ENCODE data around the gene ZNF883. TPM values are rescaled to one million over a fixed set of nuclear protein-coding genes. Genes with fewer than 3 reads are reported as not detected.

Gene ZNF883
- total RNA-seq, 2 experiments from 2014 or later: 0.30 to 0.31 TPM

DNA sequence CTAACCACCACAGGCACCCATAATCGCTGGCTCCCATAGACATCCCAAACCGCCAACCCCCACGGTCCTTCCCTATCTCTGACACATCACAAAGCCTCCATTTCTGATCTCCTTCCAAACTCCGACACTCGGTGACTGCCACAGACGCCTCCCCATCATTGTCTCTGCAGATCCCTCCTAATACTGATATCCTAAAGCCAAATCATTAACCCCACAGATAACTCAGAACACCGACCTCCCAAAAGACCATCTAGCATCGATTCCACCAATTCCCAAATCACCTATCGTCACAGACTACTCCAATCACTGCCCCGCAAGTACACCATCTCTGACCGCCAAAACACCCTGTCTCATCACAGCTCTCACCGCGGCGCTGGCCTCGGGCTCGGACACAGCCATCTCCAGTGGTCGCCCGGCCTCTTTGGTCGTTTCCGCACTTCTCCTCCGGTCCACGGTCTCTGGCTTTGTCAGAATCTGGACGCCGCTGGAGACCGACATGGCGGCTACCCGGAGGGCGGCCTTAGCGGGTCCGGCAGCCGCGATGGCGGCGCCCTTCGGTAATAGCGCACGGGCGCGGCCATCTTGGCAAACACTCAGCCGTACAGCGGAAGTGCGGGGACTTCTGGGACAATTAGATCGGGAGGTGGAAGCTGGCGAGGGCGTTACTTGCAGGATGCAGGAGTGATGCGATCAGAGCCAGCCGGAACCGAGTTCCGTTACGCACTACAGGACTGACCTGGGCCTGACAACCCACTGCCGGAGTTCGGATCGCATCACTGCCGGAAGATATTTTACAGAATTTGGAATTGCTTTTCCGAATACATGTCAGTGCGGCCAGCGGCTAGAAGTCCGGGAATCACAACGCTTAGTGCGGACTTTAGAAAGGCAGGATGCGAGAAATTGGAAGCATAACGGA lies 44.5 kb upstream of the ZNF883 start, which contains the start of gene ZFP37:
ZFP37 (minus strand) TSS at position 534 of the 916 bp plus-strand sequence; CDS start at position 498, 36 bp downstream.
- Mint-ChIP-seq H3K4me1 (ENCODE audit: low read depth) (no peaks in the 10 kb centered on the region), H3K4me3 (no peak within 1 kb of the TSS), H3K9me3 (peaks cover 3% of the 10 kb centered on the region), H3K36me3 (ENCODE audit: low read depth) (peaks cover 11% of the 10 kb centered on the region), H3K27me3 (peaks cover 18% of the 10 kb centered on the region), H3K27ac (no peak within 1 kb of the TSS)
- ChIA-PET POLR2A (no interaction called here), CTCF (no interaction called here)
- TF ChIP-seq, protein P1, sequence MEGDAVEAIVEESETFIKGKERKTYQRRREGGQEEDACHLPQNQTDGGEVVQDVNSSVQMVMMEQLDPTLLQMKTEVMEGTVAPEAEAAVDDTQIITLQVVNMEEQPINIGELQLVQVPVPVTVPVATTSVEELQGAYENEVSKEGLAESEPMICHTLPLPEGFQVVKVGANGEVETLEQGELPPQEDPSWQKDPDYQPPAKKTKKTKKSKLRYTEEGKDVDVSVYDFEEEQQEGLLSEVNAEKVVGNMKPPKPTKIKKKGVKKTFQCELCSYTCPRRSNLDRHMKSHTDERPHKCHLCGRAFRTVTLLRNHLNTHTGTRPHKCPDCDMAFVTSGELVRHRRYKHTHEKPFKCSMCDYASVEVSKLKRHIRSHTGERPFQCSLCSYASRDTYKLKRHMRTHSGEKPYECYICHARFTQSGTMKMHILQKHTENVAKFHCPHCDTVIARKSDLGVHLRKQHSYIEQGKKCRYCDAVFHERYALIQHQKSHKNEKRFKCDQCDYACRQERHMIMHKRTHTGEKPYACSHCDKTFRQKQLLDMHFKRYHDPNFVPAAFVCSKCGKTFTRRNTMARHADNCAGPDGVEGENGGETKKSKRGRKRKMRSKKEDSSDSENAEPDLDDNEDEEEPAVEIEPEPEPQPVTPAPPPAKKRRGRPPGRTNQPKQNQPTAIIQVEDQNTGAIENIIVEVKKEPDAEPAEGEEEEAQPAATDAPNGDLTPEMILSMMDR (IDR thresholded peaks at IDR 0.05): no peak
- DNase-seq: peak; percentile 43 to 87 (median 66)
- ATAC-seq (ENCODE audit: poor library complexity): peak; percentile 93
- Histone ChIP-seq H3K36me3 (ENCODE audit: insufficient read depth, low read length) (no peaks in the 10 kb centered on the region), H3K9me3 (ENCODE audit: control insufficient read depth in 1 of 2, insufficient read depth in 1 of 2, low read length in 2 of 2) (peaks cover 35 to 72% of the 10 kb centered on the region in 2 experiments), H3K27me3 (ENCODE audit: control insufficient read depth in 1 of 2, insufficient read depth in 2 of 2, low read length in 2 of 2) (peaks cover 17 to 18% of the 10 kb centered on the region in 2 experiments), H3K4me1 (ENCODE audit: insufficient read depth, low read length) (peaks cover 11% of the 10 kb centered on the region), H3K27ac (ENCODE audit: low read depth in 1 of 2, low read length in 2 of 2) (peak within 1 kb of the TSS in 1 of 2 donors; percentile 25), H3K4me3 (ENCODE audit: low read length) (peak within 1 kb of the TSS; percentile 63)
- intact Hi-C loops (cut with DNase I, micrococcal nuclease): loop anchor here in 1 of 2 experiments (10.0 kb wide), 2 partner anchors 98 to 332 kb away; partner anchors contain the start of gene SLC31A2

- no peak overlapping the region for H3K4me3 Mint-ChIP-seq
- peaks cover 20% of the 10 kb centered on the region for H3K9me3 Mint-ChIP-seq
- H3K4me1 Mint-ChIP-seq (ENCODE audit: low read depth): no peaks in the 10 kb centered on the region
- ATAC-seq (ENCODE audit: poor library complexity) (no peak), DNase-seq (no peak)
- H3K27ac Mint-ChIP-seq: no peak overlapping the region
- peaks cover 28% of the 10 kb centered on the region for H3K36me3 ChIP-seq (ENCODE audit: insufficient read depth, low read length)
- no peaks in the 10 kb centered on the region for H3K4me1 ChIP-seq (ENCODE audit: insufficient read depth, low read length)
- intact Hi-C loops (cut with DNase I, micrococcal nuclease): no loop called here
- no peak overlapping the region for H3K4me3 ChIP-seq (ENCODE audit: low read length)
- no peaks in the 10 kb centered on the region for H3K27me3 Mint-ChIP-seq
- ChIA-PET CTCF (no interaction called here), POLR2A (no interaction called here)
- TF ChIP-seq, protein P1 (IDR thresholded peaks at IDR 0.05): no peak
- H3K27me3 ChIP-seq (ENCODE audit: control insufficient read depth in 1 of 2, insufficient read depth in 2 of 2, low read length in 2 of 2): no peaks in the 10 kb centered on the region
- H3K36me3 Mint-ChIP-seq (ENCODE audit: low read depth): peaks cover 74% of the 10 kb centered on the region
- H3K9me3 ChIP-seq (ENCODE audit: control insufficient read depth in 1 of 2, insufficient read depth in 1 of 2, low read length in 2 of 2): peaks cover 18 to 95% of the 10 kb centered on the region in 2 experiments
- H3K27ac ChIP-seq (ENCODE audit: low read depth in 1 of 2, low read length in 2 of 2): no peak overlapping the region
Observed at GRCh38 chr9:113042884-113043657, 31.1 kb upstream of the ZNF883 start.

DNA sequence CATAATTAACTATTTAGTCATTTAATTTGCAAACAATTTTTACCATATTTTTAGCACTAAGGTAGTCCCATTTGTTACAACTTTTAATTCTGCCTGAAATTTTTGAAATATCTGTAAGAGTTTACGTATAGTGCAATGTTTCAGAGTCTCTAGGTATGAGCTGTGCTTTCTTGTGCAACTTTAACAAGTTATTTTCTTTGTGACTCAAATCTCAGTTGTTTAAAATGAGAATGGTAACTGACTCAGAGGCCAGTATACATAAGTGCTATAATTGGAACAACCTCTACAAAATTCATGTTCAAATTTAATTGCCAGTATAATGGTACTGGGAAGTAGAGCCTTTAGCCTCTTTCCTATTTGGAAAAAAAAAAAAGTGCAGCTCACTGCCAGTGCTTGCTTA lies 14.2 kb upstream of the ZNF883 start:
- peaks cover 7 to 70% of the 10 kb centered on the region in 2 experiments for H3K9me3 ChIP-seq (ENCODE audit: control insufficient read depth in 1 of 2, insufficient read depth in 1 of 2, low read length in 2 of 2)
- H3K9me3 Mint-ChIP-seq: peaks cover 32% of the 10 kb centered on the region
- peaks cover 7% of the 10 kb centered on the region for H3K36me3 Mint-ChIP-seq (ENCODE audit: low read depth)

More for the DNA sequence above, 14.2 kb upstream of the ZNF883 start:
- DNase-seq (no peak), ATAC-seq (ENCODE audit: poor library complexity) (no peak)
- no peaks in the 10 kb centered on the region for H3K4me1 Mint-ChIP-seq (ENCODE audit: low read depth)
- CTCF ChIA-PET: no interaction called here
- H3K4me3 Mint-ChIP-seq: no peak overlapping the region
- TF ChIP-seq, protein P1 (IDR thresholded peaks at IDR 0.05): no peak
- no peaks in the 10 kb centered on the region for H3K36me3 ChIP-seq (ENCODE audit: insufficient read depth, low read length)
- POLR2A ChIA-PET: no interaction called here
- no peak overlapping the region for H3K4me3 ChIP-seq (ENCODE audit: low read length)
- no peak overlapping the region for H3K27ac Mint-ChIP-seq
- intact Hi-C loops (cut with DNase I, micrococcal nuclease): no loop called here
- peaks cover 9% of the 10 kb centered on the region for H3K27me3 Mint-ChIP-seq
- H3K4me1 ChIP-seq (ENCODE audit: insufficient read depth, low read length): no peaks in the 10 kb centered on the region
- no peak overlapping the region for H3K27ac ChIP-seq (ENCODE audit: low read depth in 1 of 2, low read length in 2 of 2)
- H3K27me3 ChIP-seq (ENCODE audit: control insufficient read depth in 1 of 2, insufficient read depth in 2 of 2, low read length in 2 of 2): no peaks in the 10 kb centered on the region
